CD14-positive monocyte (primary cell): ENCODE results near the gene FAM107B. TPM values are rescaled to one million over a fixed set of nuclear protein-coding genes. Genes with fewer than 3 reads are reported as not detected.

ENCODE experiments used
- DNase-seq, 3 donors: peaks; one replicate each; pipeline ENCODE4 v3.0.0-alpha.2; 2011 to 2022
- H2AFZ ChIP-seq: 2 replicates; pipeline ENCODE4 v1.6.0; 2012; ENCODE audit warnings: mild to moderate bottlenecking, low read depth, low read length, inconsistent platforms; ENCODE audit not compliant: insufficient read depth, poor library complexity, severe bottlenecking
- H3K27ac ChIP-seq, 2 donors: 1 replicate in 1 of 2; 2 replicates in 1 of 2; pipeline ENCODE4 v1.5.1; 2012 to 2013; ENCODE audit warnings: low read length in 2 of 2, control low read depth in 1 of 2, inconsistent platforms in 1 of 2, low read depth in 1 of 2, mild to moderate bottlenecking in 1 of 2
- H3K27me3 ChIP-seq, 2 donors: one replicate each; pipeline versions ENCODE4 v1.6.0 to v1.6.1; 2011 to 2013; ENCODE audit warnings: low read length in 2 of 2; ENCODE audit not compliant: control insufficient read depth in 2 of 2, insufficient read depth in 2 of 2
- H3K36me3 ChIP-seq, 2 donors: replicated peaks in 1 of 2; 1 replicate in 1 of 2; 2 replicates in 1 of 2; pipeline versions ENCODE4 v1.5.1 to v1.6.1; 2012 to 2013; ENCODE audit warnings: low read length in 2 of 2, control low read depth in 1 of 2, inconsistent platforms in 1 of 2, mild to moderate bottlenecking in 1 of 2; ENCODE audit not compliant: insufficient read depth in 2 of 2, control insufficient read depth in 1 of 2
- H3K4me1 ChIP-seq, 2 donors: 1 replicate in 1 of 2; 2 replicates in 1 of 2; pipeline versions ENCODE4 v1.5.1 to v1.6.1; 2012 to 2013; ENCODE audit warnings: low read length in 2 of 2, control low read depth in 1 of 2, inconsistent platforms in 1 of 2, mild to moderate bottlenecking in 1 of 2, moderate library complexity in 1 of 2; ENCODE audit not compliant: insufficient read depth in 2 of 2, control insufficient read depth in 1 of 2
- H3K4me2 ChIP-seq: replicated peaks from 2 replicates; pipeline ENCODE3; 2012; ENCODE audit warnings: low read length, moderate library complexity, mild to moderate bottlenecking; ENCODE audit not compliant: poor library complexity, severe bottlenecking; ENCODE audit errors: extremely low read depth
- H3K4me3 ChIP-seq, 3 experiments: fragments of 200-600 bp in 1 of 3; sonication (generic) in 1 of 3; replicated peaks in 1 of 3; 1 replicate in 2 of 3; 2 replicates in 1 of 3; pipeline ENCODE4 v1.5.1; 2011 to 2013; ENCODE audit warnings: low read length in 3 of 3, mild to moderate bottlenecking in 3 of 3, control low read depth in 2 of 3, low read depth in 2 of 3, inconsistent platforms in 1 of 3, moderate library complexity in 1 of 3
- H3K79me2 ChIP-seq: 2 replicates; pipeline ENCODE4 v1.6.0; 2012; ENCODE audit warnings: mild to moderate bottlenecking, control low read depth, inconsistent platforms, low read length, moderate library complexity; ENCODE audit not compliant: insufficient read depth
- H3K9ac ChIP-seq: 2 replicates; pipeline ENCODE4 v1.6.0; 2017; ENCODE audit warnings: low read length, mild to moderate bottlenecking; ENCODE audit not compliant: insufficient read depth, poor library complexity, severe bottlenecking
- H3K9me3 ChIP-seq, 2 donors: replicated peaks in 1 of 2; 1 replicate in 1 of 2; 2 replicates in 1 of 2; pipeline versions ENCODE4 v1.5.1 to v1.6.1; 2012 to 2013; ENCODE audit warnings: low read length in 2 of 2, control low read depth in 1 of 2; ENCODE audit not compliant: control insufficient read depth in 1 of 2, insufficient read depth in 1 of 2
- H4K20me1 ChIP-seq: 2 replicates; pipeline ENCODE4 v1.6.0; 2012; ENCODE audit warnings: mild to moderate bottlenecking, low read length, control low read depth, moderate library complexity; ENCODE audit not compliant: insufficient read depth
- H3K27ac Mint-ChIP-seq, 7 donors: one replicate each; pipeline ENCODE4 v1.8.0; 2020; ENCODE audit warnings: mild to moderate bottlenecking in 7 of 7, mixed read lengths in 7 of 7, moderate library complexity in 6 of 7, inconsistent platforms in 2 of 7
- H3K27me3 Mint-ChIP-seq, 3 donors: one replicate each; pipeline ENCODE4 v1.8.0; 2021 to 2022; ENCODE audit warnings: low read depth in 3 of 3, mild to moderate bottlenecking in 3 of 3, mixed read lengths in 3 of 3, moderate library complexity in 3 of 3, inconsistent platforms in 1 of 3
- H3K36me3 Mint-ChIP-seq, 2 donors: one replicate each; pipeline ENCODE4 v1.8.0; 2020; ENCODE audit warnings: mixed read lengths in 2 of 2, inconsistent platforms in 1 of 2, mild to moderate bottlenecking in 1 of 2
- H3K4me1 Mint-ChIP-seq: one replicate; pipeline ENCODE4 v1.8.0; 2020; ENCODE audit warnings: mild to moderate bottlenecking, mixed read lengths
- H3K4me3 Mint-ChIP-seq, 2 donors: one replicate each; pipeline ENCODE4 v1.8.0; 2020; ENCODE audit warnings: mild to moderate bottlenecking in 2 of 2, mixed read lengths in 2 of 2, moderate library complexity in 1 of 2
- H3K9me3 Mint-ChIP-seq, 7 donors: one replicate each; pipeline ENCODE4 v1.8.0; 2020 to 2022; ENCODE audit warnings: mixed read lengths in 7 of 7, mild to moderate bottlenecking in 6 of 7, moderate library complexity in 6 of 7, inconsistent platforms in 2 of 7
- CTCF ChIP-seq: fragments of 200-600 bp; IDR thresholded peaks from one replicate; pipeline ENCODE4 v1.8.0; 2022; ENCODE audit warnings: antibody characterized with exemption, mild to moderate bottlenecking
- WGBS: methylation state at CpG from one replicate; pipeline ENCODE4 v1.1.5; 2013; ENCODE audit warnings: missing lambda C conversion rate; ENCODE audit not compliant: insufficient coverage; 5-methylcytosine and 5-hydroxymethylcytosine counted together
- intact Hi-C, 2 donors: fragments of 100-400 bp; cut with micrococcal nuclease; formaldehyde crosslinking; loops; one replicate each; pipeline versions ENCODE4 v1.15.0 to v1.15.1; 2023
- polyA plus RNA-seq, 3 donors: library from polyadenylated mRNA; depleted of rRNA in 1 of 3; unstranded in 2 of 3; stranded (reverse) in 1 of 3; fragments of 300-500 nt in 2 of 3; fragments of >200 nt in 1 of 3; fragmentation: Illumina TruSeq in 2 of 3; gene quantifications; 1 replicate in 2 of 3; 2 replicates in 1 of 3; pipeline ENCODE4 v1.2.3, GENCODE V29; 2012 to 2021

Gene FAM107B
- polyA plus RNA-seq, 3 donors: 27.2 to 68.5 (median 28.4) TPM

DNA sequence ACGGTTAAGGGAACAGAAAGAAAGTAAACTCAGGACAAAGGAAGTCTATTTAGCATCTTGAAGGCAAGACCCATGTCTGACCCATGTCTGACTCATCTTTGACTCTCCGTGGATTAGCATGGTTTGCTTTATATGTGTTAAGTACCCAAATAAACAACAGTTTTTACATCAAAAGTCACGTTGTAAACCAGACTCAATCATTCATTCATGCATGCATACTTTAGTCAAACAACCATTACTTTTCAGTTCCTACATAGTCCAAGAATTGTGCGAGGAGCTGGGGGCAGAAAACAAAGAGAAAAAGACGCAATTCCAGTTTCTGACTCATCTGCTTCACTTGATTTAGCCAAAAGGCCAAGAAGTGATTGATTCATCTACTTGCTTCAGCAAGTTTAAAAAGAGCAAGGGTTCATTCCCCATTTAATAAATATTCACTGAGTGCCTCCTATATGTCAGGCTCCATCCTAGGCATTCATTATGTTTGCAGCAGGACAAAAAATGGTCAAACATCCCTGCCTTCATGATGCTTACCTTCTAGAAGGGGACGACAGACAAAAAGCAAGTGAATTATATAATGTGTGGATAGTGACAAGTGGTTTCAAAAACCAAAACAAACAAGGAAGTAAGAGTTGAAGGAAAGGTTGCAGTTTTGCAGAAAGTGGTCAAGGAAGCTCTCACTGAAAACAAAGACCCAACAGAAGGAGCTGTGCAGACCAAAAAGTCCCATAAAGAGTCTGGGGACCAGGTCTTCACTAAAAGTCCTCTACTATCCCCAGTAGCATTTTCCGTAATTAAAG, 116.2 kb downstream of the FAM107B start:
- H3K79me2 ChIP-seq: no peaks in the 10 kb centered on the region

More for the DNA sequence above, 116.2 kb downstream of the FAM107B start:
- Histone ChIP-seq H3K4me2 (peak overlapping the region; percentile 38), H3K27ac (peak overlapping the region; percentile 79 to 81), H4K20me1 (no peaks in the 10 kb centered on the region), H3K36me3 (no peaks in the 10 kb centered on the region), H3K27me3 (no peaks in the 10 kb centered on the region), H3K4me3 (peak overlapping the region in 1 of 3 experiments; percentile 39), H3K4me1 (peaks cover 92% of the 10 kb centered on the region in 2 donors), H3K9me3 (no peaks in the 10 kb centered on the region), H3K9ac (peak overlapping the region; percentile 17), H2AFZ (no peak overlapping the region)
- 50% methylated on average over 2 of the region's 7 CpGs for WGBS
- no peak for TF ChIP-seq CTCF
- Mint-ChIP-seq H3K36me3 (peaks cover 5 to 6% of the 10 kb centered on the region in 2 donors), H3K27me3 (peaks cover 0 to 2% (median 0%) of the 10 kb centered on the region in 3 donors), H3K9me3 (peaks cover 3 to 11% (median 4%) of the 10 kb centered on the region in 7 donors), H3K4me1 (peaks cover 93% of the 10 kb centered on the region), H3K27ac (peak overlapping the region; percentile 89 to 97 (median 95)), H3K4me3 (peak overlapping the region in 1 of 2 donors; percentile 71)
- intact Hi-C loops: loop anchor here (1.0 to 10.0 kb wide), 6 partner anchors 10 to 166 kb away; no protein-coding TSS in a partner anchor
- peak; percentile 59 to 82 (median 76) for DNase-seq
